HG02943 (cell line): ENCODE data around the gene AMH.

Source experiments
- ATAC-seq: cut with Tn5 transposase; IDR thresholded peaks from one replicate; pipeline ENCODE4 v1.9.1; 2021; ENCODE audit warnings: mild to moderate bottlenecking, low read depth, moderate library complexity; ENCODE audit not compliant: unreplicated experiment

Gene AMH

GRCh38 chr19:2219726-2220125 lies 29.4 kb upstream of the AMH start:
- no peak for ATAC-seq

GRCh38 chr19:2221250-2221831 lies 27.8 kb upstream of the AMH start:
- ATAC-seq, result no peak

- no peak for ATAC-seq
These were observed 27.2 kb upstream of the AMH start for GRCh38 chr19:2221918-2222317.

- no peak for ATAC-seq
These were observed 25.7 kb upstream of the AMH start for GRCh38 chr19:2223391-2223790.

GRCh38 chr19:2223959-2224358 lies 25.2 kb upstream of the AMH start:
- ATAC-seq, result no peak

- no peak for ATAC-seq
These were observed 24.3 kb upstream of the AMH start for GRCh38 chr19:2224754-2225349.

- ATAC-seq, result no peak
These were observed 23.6 kb upstream of the AMH start for GRCh38 chr19:2225415-2226050.

GRCh38 chr19:2226051-2226839 lies 22.9 kb upstream of the AMH start:
- no peak for ATAC-seq

- ATAC-seq, result no peak
These were observed 22.2 kb upstream of the AMH start for GRCh38 chr19:2226840-2227360.

- no peak for ATAC-seq
These were observed 21.5 kb upstream of the AMH start for GRCh38 chr19:2227415-2228156.

- no peak for ATAC-seq
These were observed 20.7 kb upstream of the AMH start for GRCh38 chr19:2228157-2229030.

- no peak for ATAC-seq
These were observed 19.8 kb upstream of the AMH start for GRCh38 chr19:2229103-2230032.

- ATAC-seq, result no peak
These were observed 19.0 kb upstream of the AMH start for GRCh38 chr19:2230033-2230531.

- ATAC-seq, result no peak
These were observed 18.2 kb upstream of the AMH start for GRCh38 chr19:2230807-2231533.

- no peak for ATAC-seq
These were observed 17.4 kb upstream of the AMH start for GRCh38 chr19:2231621-2232221.

GRCh38 chr19:2232286-2233151 lies 16.6 kb upstream of the AMH start:
- ATAC-seq, result no peak
